D341Med (cell line): ENCODE results near the gene COL27A1.

Source experiments
- DNase-seq: peaks from one replicate; pipeline ENCODE4 v3.0.0; 2012; ENCODE audit warnings: low spot score

Gene COL27A1

DNA sequence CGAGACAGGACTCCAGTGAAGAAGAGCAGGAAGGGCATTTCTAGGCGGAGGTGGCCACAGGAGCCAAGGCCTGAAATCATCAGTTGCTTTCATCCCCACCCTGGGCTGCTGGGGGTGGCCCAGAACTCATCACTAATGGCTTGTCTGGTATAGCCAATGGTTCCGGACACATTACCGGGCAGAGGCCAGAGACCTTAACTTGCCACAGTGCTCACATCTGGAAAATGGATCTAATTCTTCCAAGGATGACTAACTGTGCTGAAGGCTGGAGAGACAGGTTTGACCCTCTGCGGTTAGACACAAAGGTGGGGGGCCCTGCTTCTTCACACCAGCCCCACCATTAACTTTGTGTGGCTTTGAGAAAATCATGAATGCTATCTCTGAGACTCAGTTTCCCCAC lies 6.2 kb upstream of the COL27A1 start:
- DNase-seq = no peak

DNA sequence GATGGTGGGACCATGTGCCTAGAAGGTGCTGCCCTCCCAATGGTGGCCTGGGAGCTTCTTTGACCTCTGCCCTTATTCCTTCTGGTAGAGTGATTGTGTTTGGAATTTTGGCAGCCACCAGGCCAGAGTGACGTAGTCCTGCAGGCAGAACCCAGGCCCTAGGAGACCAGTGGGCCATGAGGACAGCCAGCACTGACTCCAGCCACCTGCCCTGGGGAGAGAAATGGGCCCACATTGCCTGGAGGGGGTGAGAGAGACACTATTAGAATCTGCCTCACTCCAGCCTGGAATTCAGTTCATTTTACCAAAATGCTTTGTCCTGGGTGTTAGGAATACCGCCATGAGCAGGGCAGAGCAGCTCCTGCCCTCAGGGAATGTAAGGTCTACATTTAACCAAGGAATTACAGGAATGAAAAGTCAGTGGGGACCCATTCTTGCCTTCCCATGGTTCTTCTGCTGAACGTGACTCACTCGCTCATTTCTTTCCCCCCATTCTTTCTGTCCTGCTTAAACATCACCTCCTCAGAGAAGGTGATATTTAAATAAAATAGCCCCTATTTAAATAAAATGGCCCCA lies 5.5 kb upstream of the COL27A1 start:
- no peak for DNase-seq

DNA sequence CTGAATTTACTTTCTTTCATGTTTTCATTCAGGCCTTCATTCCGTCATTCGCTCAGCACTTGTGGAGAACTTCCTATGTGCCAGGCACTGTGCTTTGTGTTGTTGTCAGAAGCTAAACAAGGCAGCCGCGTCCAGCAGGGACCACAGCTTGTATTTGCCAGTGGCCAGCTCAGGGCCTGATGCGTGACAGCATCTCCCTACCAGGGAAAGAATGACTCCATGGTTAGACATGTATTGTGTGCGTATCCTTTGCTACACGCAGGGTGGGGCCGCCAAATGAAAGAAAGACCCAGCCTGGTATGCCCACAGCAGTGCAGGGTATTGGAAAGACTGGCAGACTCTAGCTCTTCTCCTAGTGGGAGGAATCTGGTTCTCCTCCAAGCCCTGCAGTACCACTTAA lies 4.7 kb upstream of the COL27A1 start:
- DNase-seq = no peak

DNA sequence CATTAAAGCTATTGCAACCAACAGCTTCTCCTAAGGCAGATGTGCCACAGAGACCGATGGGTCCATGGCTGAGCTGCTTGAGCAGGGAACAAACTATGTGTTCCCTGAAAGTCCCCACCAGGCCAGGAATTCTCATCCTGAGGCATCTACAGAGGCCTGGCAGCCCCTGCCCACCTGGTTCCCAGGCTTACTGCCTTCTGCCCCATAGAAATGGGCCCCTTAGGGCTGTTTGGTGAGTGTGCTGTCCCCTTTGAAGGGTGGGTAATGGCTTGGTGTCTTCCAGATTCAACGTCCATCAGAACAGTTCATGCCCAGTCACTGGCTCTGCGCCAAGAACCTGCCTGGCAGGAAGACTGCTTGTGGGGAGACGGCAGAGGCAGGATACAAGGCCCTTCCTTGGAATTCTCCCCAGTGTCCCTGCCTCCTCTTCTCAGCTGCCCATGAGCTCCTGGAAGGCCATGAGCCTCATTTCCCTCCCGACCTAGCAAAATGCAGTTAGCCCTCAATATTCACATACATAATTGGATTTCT lies 3.8 kb upstream of the COL27A1 start:
- DNase-seq = no peak

DNA sequence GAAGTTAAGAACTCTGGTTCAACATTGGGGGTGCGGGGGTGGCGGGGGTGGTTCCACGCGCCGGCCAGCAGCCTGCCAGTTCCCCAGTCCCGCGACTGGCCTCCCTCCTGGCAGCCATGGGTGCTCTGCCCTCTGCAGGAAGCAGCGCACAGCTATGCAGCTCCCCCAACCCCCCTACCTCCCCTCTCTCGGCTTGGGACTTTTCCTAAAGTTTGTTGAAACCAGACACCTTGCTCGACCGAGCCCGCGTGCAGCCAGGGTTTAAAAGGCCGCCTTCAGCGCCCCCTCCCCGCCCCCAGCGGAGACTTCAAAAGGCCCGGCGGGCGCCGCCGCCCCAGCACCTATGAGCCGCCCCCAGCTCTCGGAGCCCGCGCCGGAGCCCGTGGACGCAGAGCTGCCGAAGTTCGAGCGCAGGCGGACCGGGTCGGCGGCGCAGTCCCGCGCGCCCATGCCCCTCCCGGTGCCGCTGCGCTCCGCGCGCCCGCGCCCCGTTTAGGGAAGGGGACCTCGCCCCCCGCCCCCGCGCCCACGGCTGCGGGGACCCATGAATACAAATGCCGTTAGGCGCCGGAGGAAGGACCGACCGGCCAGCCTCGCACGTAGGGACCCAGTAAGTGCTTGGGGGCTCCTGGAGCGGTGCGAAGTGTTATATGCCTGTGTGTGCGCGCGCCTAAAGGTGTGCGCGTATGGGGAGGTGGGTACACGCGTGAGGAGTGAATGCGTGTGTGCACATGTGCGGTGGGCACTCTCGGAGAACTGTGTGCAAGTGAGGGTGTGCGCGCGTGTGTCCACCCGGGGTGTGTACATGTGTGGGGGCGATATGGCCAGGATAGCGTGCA lies 1.4 kb upstream of the COL27A1 start:
- peak; percentile 74 for DNase-seq

DNA sequence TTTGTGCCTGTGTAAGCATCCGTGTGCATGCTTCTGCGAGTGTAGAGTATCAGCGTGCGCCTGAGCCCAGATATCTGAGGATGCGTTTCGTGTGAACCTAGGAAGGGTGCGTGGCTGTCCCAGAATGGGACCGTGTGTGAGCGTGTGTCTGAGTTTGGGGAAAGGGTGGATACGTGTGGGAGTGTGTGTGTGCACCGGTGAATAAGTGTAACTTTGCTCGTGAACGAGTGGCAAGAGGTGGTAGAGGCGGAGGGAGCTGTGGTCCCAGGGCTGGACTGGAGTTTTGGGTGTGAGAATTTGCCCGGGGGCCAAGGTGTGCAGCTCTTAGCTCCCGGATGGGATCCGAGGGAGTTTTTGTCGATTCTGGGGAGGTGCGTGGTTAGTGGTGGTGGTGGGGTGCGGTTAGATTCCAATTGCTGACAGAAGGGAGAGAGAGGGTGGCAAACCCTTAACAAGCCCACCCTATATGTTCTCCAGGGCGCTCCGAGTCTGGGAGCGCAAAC lies 686 bp upstream of the COL27A1 start:
- DNase-seq = no peak

DNA sequence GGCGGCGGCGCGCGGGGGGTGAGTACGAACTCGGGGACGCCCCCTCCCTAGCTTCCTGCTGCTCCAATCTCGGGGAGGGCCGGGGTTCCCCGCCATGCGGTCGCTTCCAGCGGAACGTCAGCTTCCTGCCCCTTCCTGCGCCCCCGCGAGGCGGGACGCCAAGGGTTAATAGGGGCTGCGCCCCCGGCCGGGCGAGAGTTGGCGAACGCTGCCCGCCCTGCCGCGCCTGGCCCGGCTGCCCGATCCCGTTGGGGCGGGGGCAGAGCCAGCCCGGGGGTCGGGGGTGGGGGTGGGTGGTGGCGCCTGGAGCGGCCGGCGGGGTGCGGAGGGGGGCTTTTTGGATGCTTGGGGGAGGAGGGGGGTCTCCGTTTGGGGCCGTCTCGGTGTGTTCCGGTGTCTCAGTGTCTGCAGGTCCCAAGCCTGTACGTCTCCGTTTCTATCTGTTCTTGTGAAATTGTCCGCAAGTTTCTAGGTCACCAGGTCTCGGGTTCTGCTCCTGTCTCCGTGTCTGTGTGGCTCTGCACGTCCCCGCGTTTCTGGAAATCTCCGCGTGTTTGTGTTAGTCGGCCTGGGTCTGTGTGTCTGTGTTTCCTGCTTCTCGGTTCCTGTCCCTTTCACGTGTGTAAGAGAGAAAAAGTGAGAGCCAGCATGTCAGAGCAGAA lies 789 bp downstream of the COL27A1 start:
- no peak for DNase-seq

DNA sequence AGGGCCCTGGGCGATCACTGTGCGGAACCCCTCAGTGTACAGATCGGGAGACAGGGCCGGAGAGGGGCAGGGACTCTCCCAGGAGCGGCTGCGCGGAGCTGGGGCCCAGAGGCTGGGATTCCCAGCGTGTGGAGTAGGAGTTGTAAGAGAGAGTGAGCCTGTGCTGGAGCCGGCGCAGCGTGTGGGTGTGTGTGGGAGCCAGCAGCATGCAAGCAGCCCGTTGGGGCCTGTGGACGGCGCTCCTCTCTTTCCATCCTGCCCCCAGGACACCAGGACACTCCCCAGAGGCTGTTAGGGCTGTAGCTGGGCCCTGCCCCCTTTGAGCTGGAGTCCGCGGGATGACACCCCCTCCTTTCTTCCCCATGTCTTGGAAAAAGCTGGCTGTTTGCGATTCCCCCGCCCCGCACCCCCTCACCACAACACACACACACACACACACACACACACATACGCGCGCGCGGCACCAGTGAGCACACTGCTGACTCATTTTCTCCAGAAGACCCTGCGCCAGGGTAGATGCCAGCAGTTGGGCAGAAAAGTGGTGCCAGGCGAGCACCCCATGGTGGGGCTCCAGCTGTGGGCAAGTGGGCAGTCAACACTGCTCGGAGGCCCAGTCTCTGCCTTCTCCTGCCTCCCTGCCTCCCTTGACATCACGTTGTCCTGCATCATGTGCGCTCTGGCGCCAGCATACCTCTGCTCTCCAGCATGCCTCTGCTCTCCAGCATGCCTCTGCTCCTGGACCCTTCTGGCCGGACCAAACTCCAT lies 1.5 kb downstream of the COL27A1 start:
- DNase-seq = peak; percentile 55

DNA sequence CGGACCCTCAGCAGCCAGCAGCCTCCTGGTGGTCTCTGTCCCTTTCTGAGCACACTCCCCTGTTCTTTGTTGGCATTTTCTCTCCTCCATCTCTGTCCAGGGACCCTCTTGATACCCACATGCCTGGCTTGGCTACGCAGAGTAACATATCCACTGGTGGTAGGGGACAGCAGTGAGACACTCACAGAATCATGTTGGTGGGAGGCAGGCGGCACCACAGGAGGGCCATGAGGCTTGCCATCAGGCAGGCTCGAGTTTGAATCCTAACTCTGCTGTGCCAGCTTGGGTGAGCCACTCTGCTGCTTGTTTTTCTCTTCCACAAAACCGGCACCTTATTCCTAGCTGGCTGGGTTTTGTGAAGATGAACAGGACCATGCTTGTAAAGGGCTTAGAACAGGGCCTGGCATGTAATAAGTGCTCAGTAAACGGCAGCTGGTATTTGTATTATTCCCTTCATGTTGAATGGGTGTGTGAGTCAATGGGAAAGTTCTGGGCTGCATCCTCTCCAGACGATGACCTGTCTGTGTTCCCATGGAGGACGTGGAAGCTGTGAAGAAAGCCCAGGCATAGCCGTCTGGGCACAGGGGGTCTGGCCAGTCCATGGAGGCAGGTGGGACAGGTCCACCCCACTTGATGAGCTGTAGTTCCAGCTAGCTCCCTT lies 2.3 kb downstream of the COL27A1 start:
- DNase-seq = no peak

DNA sequence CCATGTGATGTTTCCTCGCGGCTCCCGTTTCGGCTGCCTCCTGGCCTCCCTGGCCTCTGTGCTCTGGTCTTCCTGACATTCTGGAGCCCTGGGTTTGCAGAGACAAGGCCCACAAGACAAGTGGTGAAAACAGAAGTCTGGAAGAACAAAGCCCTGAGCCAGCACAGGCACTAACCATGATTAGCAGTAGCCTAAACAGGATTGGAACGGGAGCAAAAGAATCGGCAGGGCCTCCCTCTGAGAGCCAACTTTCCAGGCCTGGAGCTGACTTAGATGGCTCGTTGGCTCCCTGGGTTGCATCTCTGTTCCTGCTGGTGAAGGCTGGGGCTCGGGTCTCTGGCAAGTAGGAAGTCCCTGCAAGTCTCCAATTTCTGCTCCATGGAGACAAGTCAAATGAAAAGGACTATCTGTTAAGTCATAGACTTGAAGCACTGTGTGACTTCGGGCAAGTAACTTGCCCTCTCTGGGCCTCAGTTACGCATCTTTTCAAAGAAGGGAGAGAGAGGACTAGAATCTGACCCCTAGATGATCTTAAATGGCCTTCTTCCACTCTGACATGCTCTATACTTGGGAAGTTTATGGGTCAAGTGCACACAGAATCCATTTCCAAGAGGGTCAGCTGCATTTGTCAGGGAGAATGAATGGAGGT lies 3.3 kb downstream of the COL27A1 start:
- no peak for DNase-seq

DNA sequence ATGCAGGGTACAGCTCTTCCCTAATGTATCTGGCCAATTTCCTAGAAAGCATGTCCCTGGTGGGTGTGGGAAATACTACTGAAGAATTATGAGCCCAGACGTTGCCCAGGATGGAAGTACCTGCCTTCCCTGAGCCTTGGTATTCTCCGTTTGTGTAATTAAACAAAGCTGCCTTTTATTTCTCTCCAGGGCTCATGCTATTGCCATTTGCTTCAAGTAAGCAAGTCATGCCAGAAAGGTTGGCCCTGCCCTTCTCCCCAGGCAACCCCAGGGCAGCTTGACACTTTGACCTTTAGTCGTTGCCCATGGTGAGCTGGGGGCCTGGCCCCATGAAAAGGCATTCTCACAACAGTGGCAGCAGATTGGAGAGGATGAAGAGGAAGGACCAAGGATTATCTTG lies 4.4 kb downstream of the COL27A1 start:
- DNase-seq = no peak

DNA sequence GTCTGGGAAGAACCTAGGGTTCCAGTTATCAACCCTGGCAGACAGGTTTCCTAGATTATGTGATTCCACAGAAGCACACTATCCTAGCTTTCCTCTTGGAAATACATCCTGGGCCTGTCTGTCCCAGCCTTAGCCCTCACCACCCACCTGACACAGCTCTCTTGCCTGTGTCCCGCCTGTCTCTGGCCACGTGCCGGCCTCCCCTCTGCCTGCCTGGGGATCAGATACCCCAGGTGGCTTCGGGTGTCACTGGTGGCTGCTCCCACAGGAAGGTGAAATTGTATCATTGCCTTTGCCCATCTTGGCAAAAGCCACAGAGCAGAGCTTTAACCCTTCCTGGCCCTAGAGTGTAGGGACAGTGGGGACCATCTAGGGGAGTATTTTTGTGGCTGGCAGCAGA lies 6.2 kb downstream of the COL27A1 start:
- no peak for DNase-seq

DNA sequence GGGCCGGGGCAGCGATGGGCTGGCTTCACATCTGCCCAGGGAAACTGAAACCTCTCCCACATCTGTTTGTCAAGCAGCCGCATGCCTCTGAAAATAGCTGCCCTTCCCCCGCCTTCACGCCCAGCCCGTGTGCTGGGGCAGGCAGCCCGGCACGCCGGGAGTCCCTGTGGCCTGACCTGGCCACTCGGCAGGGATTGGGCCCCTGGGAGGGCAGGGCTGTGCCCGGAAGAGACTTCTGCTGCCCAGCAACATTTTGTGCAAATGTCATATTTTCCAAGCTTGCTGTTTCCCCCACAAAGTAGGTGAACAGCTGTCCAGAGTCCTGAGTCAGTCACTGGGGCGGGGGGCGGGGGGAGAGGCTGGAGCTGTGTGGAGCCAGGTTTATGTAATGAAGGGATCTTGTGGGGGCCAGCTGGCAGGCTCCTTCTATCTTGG lies 8.2 kb downstream of the COL27A1 start:
- no peak for DNase-seq

DNA sequence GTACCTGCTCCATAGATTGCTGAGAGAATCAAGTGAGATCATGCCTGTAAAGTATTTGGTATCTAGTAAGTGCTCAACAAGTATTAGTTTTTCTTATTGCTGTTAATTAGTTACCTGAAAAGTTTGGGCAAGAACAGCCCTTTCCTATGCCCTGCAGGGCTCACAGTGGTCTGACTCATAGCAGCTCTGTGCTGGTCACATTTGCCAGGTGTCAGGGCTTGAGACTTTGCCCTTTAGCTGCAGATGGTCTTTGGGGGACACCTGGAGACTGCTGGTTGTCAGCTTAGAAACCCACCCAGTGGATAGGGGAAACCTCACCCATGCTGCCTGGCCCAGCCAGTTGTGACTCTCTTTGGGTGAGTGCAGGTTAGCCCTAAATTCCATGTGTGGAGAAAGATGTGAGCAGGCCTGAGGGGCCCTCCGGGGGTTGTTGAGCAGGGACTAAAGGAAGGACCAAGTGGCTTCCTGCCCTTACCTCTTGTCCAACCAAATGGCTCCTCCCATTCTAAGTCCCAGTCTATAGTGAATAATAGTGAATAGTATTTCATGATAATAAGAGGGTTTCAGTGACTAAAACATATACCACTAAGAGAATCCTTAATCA lies 9.0 kb downstream of the COL27A1 start:
- no peak for DNase-seq

DNA sequence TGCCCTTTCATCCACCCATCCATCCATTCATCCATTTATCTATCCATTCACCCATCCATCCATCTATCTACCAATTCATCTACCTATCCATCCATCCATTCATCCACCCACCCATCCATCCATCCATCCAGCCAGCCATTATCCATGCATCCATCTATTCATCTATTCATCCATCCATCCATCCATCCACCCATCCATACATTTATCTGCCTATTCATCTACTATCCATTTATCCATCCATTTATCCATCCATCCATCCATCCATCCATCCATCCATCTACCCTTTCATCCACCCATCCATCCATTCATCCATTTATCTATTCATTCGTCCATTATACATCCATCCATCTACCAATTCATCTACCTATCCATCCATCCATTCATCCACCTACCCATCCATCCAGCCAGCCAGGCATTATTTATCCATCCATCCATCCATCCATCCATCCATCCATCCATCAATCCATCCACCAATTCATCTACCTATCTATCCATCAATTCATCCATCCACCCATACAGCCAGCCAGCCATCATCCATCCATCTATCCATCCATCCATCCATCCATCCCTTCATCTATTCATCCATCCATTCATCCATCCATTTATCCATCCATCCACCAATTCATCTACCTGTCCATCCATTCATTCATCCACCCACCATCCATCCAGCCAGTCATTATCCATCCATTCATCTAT lies 10.2 kb downstream of the COL27A1 start:
- no peak for DNase-seq

DNA sequence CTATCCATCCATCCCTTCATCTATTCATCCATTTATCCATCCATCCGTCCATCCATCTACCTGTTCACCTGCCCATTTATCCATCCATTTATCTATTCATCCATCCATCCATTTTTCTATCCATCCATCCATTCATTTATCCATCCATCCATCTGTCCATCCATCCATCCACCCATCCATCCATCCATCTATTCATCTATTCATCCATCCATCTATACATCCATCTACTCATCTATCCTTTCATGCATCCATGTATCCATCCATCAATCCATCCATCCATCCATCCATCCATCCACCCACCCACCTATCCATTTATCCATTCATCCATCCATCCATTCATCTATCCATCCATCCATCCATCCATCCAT lies 10.8 kb downstream of the COL27A1 start:
- no peak for DNase-seq

DNA sequence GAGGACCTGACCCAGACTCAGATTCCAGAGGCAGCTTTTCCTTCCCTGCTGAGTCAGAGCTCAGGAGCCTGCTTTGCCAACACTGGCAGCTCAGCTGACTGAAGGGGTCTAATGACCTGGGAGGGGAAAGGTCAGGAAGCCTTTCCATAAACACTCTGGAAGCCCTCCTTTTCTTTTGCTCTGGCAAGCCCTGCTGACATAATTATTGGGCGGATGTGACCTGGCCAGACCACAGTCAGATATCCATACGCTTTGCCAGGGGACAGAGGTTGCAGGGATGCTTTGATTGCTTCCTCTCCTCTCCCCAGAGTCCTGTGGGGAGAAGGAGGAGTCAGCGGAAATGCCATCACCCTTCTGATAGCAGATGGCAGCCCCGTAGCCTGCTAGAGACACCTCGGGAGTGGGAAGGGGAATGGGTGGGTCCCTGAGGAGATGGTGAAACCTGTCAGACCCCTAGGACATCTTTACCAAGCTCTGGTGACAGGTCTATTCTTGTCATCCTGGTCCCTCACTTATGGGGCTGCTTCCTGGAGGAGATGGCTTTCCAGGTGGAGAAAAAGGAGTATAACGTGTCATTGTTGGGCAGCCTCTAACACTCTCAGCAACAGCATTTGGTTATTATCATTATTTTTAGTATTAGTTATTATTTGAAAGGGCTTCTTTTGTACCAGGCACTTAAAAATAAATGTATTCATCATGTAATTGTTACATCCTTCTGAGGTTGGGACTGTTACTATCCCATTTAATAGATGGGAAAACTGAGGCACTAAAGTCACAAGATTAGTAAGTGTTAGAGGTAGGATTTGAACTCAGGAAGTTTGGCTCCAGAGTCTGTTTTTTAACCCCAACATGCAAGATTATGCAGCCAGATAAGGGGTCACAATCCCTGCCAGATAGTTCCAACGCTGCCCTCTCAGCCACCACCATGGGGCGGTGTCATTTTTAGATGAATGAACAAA lies 11.6 kb downstream of the COL27A1 start:
- DNase-seq = no peak

DNA sequence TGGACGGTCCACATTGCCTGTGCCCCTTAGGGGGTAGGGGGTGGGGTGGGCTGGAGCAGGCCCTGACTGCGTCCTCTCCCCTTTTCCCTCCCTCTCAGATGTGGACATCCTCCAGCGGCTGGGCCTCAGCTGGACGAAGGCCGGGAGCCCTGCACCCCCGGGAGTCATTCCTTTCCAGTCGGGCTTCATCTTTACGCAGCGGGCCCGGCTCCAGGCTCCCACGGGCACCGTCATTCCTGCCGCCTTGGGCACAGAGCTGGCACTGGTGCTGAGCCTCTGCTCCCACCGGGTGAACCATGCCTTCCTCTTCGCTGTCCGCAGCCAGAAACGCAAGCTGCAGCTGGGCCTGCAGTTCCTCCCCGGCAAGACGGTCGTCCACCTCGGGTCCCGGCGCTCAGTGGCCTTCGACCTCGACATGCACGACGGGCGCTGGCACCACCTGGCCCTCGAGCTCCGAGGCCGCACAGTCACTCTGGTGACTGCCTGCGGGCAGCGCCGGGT lies 12.3 kb downstream of the COL27A1 start:
- DNase-seq = no peak
